H1 (cell line): ENCODE measurements around the gene CBLN3. TPM values are rescaled to one million over a fixed set of nuclear protein-coding genes. Genes with fewer than 3 reads are reported as not detected.

Source experiments
- CTCF ChIA-PET: fragments of 300-600 bp; sonication (Branson Sonifier 250); formaldehyde crosslinking; loops from one replicate; lab custom pipeline; 2021; ENCODE audit not compliant: partially characterized antibody; lab: Charles Lee
- POLR2A ChIA-PET: fragments of 300-600 bp; sonication (Branson Sonifier 250); formaldehyde crosslinking; loops from one replicate; lab custom pipeline; 2021; ENCODE audit warnings: inconsistent platforms; ENCODE audit not compliant: partially characterized antibody; lab: Charles Lee
- DNase-seq, 2 experiments: peaks; one replicate each; pipeline versions ENCODE4 v3.0.0 to v3.0.0-alpha.2; 2010 to 2022; ENCODE audit warnings: low spot score in 2 of 2, low read depth in 1 of 2, mixed read lengths in 1 of 2
- FAIRE-seq: peaks from 2 replicates; lab custom pipeline; 2011; peaks lifted over from hg19 to GRCh38; lab: Jason Lieb, UNC
- H2AFZ ChIP-seq: 2 replicates; pipeline ENCODE4 v1.8.1; 2012; ENCODE audit warnings: low read length, inconsistent platforms
- H2AK5ac ChIP-seq: 2 replicates; pipeline ENCODE4 v1.6.1; 2013; ENCODE audit warnings: low read depth, low read length
- H2BK120ac ChIP-seq: replicated peaks from 2 replicates; pipeline ENCODE3; 2013; ENCODE audit warnings: low read depth, low read length, inconsistent platforms
- H2BK12ac ChIP-seq: 2 replicates; pipeline ENCODE4 v1.6.1; 2013; ENCODE audit warnings: low read depth, low read length
- H2BK15ac ChIP-seq: 2 replicates; pipeline ENCODE4 v1.6.1; 2013; ENCODE audit warnings: low read length
- H2BK20ac ChIP-seq: 2 replicates; pipeline ENCODE4 v1.6.1; 2013; ENCODE audit warnings: low read length
- H2BK5ac ChIP-seq: 2 replicates; pipeline ENCODE4 v1.6.1; 2013; ENCODE audit warnings: low read depth, low read length
- H3K14ac ChIP-seq: 2 replicates; pipeline ENCODE4 v1.6.1; 2013; ENCODE audit warnings: inconsistent platforms; ENCODE audit not compliant: insufficient read length
- H3K18ac ChIP-seq: 2 replicates; pipeline ENCODE4 v1.6.1; 2013; ENCODE audit warnings: low read length; ENCODE audit errors: extremely low read depth
- H3K23ac ChIP-seq: 2 replicates; pipeline ENCODE4 v1.6.1; 2013; ENCODE audit warnings: inconsistent platforms; ENCODE audit not compliant: insufficient read length
- H3K23me2 ChIP-seq: 2 replicates; pipeline ENCODE4 v1.6.1; 2013; ENCODE audit warnings: low read depth, low read length
- H3K27ac ChIP-seq: 2 replicates; pipeline ENCODE4 v1.6.1; 2011; ENCODE audit warnings: low read depth, low read length, inconsistent platforms
- H3K27me3 ChIP-seq, 4 experiments: replicated peaks in 1 of 4; 1 replicate in 1 of 4; 2 replicates in 3 of 4; pipeline versions ENCODE4 v1.6.1 to v1.8.1; 2011 to 2013; ENCODE audit warnings: low read length in 3 of 4, mild to moderate bottlenecking in 3 of 4, inconsistent platforms in 2 of 4, mixed read lengths in 2 of 4, moderate library complexity in 1 of 4; ENCODE audit not compliant: control insufficient read depth in 3 of 4, insufficient read depth in 3 of 4; ENCODE audit errors: extremely low read depth in 1 of 4
- H3K36me3 ChIP-seq, 4 experiments: 2 replicates each; pipeline versions ENCODE4 v1.6.1 to v1.8.1; 2011 to 2013; ENCODE audit warnings: mild to moderate bottlenecking in 4 of 4, low read length in 3 of 4, moderate library complexity in 2 of 4, control low read depth in 1 of 4, inconsistent platforms in 1 of 4; ENCODE audit not compliant: insufficient read depth in 4 of 4, control insufficient read depth in 2 of 4
- H3K4ac ChIP-seq: replicated peaks from 2 replicates; pipeline ENCODE3; 2013; ENCODE audit warnings: low read length, low read depth, mixed read lengths, inconsistent platforms; ENCODE audit not compliant: insufficient read length
- H3K4me1 ChIP-seq, 4 experiments: replicated peaks in 1 of 4; 1 replicate in 1 of 4; 2 replicates in 3 of 4; pipeline versions ENCODE4 v1.6.1 to v1.8.1; 2011 to 2013; ENCODE audit warnings: low read length in 3 of 4, inconsistent platforms in 2 of 4, mixed read lengths in 1 of 4; ENCODE audit not compliant: insufficient read depth in 4 of 4, control insufficient read depth in 3 of 4
- H3K4me2 ChIP-seq, 2 experiments: 2 replicates each; pipeline versions ENCODE4 v1.6.1 to v1.8.1; 2011 to 2013; ENCODE audit warnings: low read depth in 2 of 2, low read length in 2 of 2, control low read depth in 1 of 2, inconsistent platforms in 1 of 2, mild to moderate bottlenecking in 1 of 2; ENCODE audit not compliant: insufficient read depth in 1 of 2
- H3K4me3 ChIP-seq, 4 experiments: fragments of 200-600, 300-600 bp in 1 of 4; sonication (generic), shearing (Covaris generic), sonication (Bioruptor Twin) in 1 of 4; 2 replicates each; pipeline versions ENCODE4 v1.5.1 to v1.8.1; 2011 to 2016; ENCODE audit warnings: low read length in 4 of 4, low read depth in 3 of 4, control low read depth in 2 of 4, inconsistent platforms in 2 of 4, mild to moderate bottlenecking in 2 of 4, mixed read lengths in 1 of 4, moderate library complexity in 1 of 4; ENCODE audit not compliant: insufficient read depth in 2 of 4; ENCODE audit errors: extremely low read depth in 1 of 4
- H3K56ac ChIP-seq: replicated peaks from 2 replicates; pipeline ENCODE3; 2013; ENCODE audit warnings: low read depth, mild to moderate bottlenecking, mixed read lengths, low read length, inconsistent platforms; ENCODE audit not compliant: insufficient read length
- H3K79me1 ChIP-seq: 2 replicates; pipeline ENCODE4 v1.6.1; 2013; ENCODE audit warnings: low read depth, low read length, control low read depth
- H3K79me2 ChIP-seq, 2 experiments: 2 replicates each; pipeline versions ENCODE4 v1.6.1 to v1.8.1; 2012 to 2013; ENCODE audit warnings: low read length in 2 of 2, mild to moderate bottlenecking in 2 of 2, inconsistent platforms in 1 of 2; ENCODE audit not compliant: insufficient read depth in 2 of 2, control insufficient read depth in 1 of 2
- H3K9ac ChIP-seq, 4 experiments: replicated peaks in 1 of 4; 1 replicate in 1 of 4; 2 replicates in 3 of 4; pipeline versions ENCODE4 v1.6.1 to v1.8.1; 2011 to 2013; ENCODE audit warnings: low read depth in 3 of 4, low read length in 3 of 4, control low read depth in 2 of 4, mild to moderate bottlenecking in 2 of 4, moderate library complexity in 2 of 4, inconsistent platforms in 1 of 4; ENCODE audit errors: extremely low read depth in 1 of 4
- H3K9me3 ChIP-seq, 2 experiments: 2 replicates each; pipeline versions ENCODE4 v1.6.1 to v1.8.1; 2012 to 2013; ENCODE audit warnings: mild to moderate bottlenecking in 2 of 2, moderate library complexity in 2 of 2, control low read depth in 1 of 2, inconsistent platforms in 1 of 2, low read depth in 1 of 2, low read length in 1 of 2, mixed read lengths in 1 of 2; ENCODE audit not compliant: insufficient read depth in 2 of 2
- H4K20me1 ChIP-seq, 2 experiments: replicated peaks in 1 of 2; 2 replicates each; pipeline versions ENCODE3 to v1.8.1; 2011 to 2013; ENCODE audit warnings: inconsistent platforms in 2 of 2, low read length in 2 of 2, mild to moderate bottlenecking in 1 of 2; ENCODE audit not compliant: insufficient read depth in 2 of 2, control insufficient read depth in 1 of 2
- H4K5ac ChIP-seq: 2 replicates; pipeline ENCODE4 v1.6.1; 2013; ENCODE audit warnings: low read length, low read depth, mixed read lengths, inconsistent platforms; ENCODE audit not compliant: insufficient read length
- H4K8ac ChIP-seq: 2 replicates; pipeline ENCODE4 v1.8.0; 2013; ENCODE audit warnings: mild to moderate bottlenecking, moderate library complexity, low read length, inconsistent platforms; ENCODE audit not compliant: insufficient read depth; ENCODE audit errors: extremely low read depth
- H4K91ac ChIP-seq: replicated peaks from 2 replicates; pipeline ENCODE3; 2013; ENCODE audit warnings: low read length, mixed read lengths, inconsistent platforms; ENCODE audit not compliant: insufficient read length
- ATF3 ChIP-seq: IDR thresholded peaks from 2 replicates; pipeline ENCODE4 v1.6.1; 2011; ENCODE audit warnings: low read depth, mild to moderate bottlenecking, low read length; ENCODE audit not compliant: insufficient read depth
- CEBPB ChIP-seq: IDR thresholded peaks from 2 replicates; pipeline ENCODE4 v1.6.1; 2012; ENCODE audit warnings: low read depth, low read length
- CHD2 ChIP-seq: IDR thresholded peaks from 2 replicates; pipeline ENCODE4 v1.6.1; 2012; ENCODE audit warnings: low read length, improper control_type of control experiment
- CREB1 ChIP-seq: IDR thresholded peaks from 2 replicates; pipeline ENCODE4 v1.6.1; 2012; ENCODE audit warnings: inconsistent platforms
- GTF2F1 ChIP-seq: IDR thresholded peaks from 2 replicates; pipeline ENCODE4 v1.6.1; 2012; ENCODE audit warnings: low read depth, low read length, improper control_type of control experiment, borderline replicate concordance
- JUN ChIP-seq: IDR thresholded peaks from 2 replicates; pipeline ENCODE4 v1.6.1; 2011; ENCODE audit warnings: low read depth, mild to moderate bottlenecking, improper control_type of control experiment, low read length
- POLR2A ChIP-seq, 2 experiments: IDR thresholded peaks; 1 replicate in 1 of 2; 2 replicates in 1 of 2; pipeline ENCODE4 v1.6.1; 2011; ENCODE audit warnings: low read depth in 2 of 2, low read length in 2 of 2, mild to moderate bottlenecking in 2 of 2; ENCODE audit errors: control extremely low read depth in 1 of 2
- RXRA ChIP-seq: IDR thresholded peaks from 2 replicates; pipeline ENCODE4 v1.6.1; 2011; ENCODE audit warnings: low read depth, mild to moderate bottlenecking, low read length, moderate library complexity; ENCODE audit not compliant: insufficient read depth
- SAP30 ChIP-seq: fragments of 300-600 bp; sonication (generic); IDR thresholded peaks from 2 replicates; pipeline ENCODE4 v1.7.1; 2012; ENCODE audit warnings: low read length, moderate library complexity, mild to moderate bottlenecking, inconsistent platforms; ENCODE audit not compliant: insufficient read depth, insufficient replicate concordance
- TAF7 ChIP-seq: optimal IDR thresholded peaks from 2 replicates; pipeline ENCODE3; 2011; ENCODE audit warnings: low read depth, mild to moderate bottlenecking, inconsistent platforms, low read length, moderate library complexity, borderline replicate concordance
- TCF12 ChIP-seq: IDR thresholded peaks from 2 replicates; pipeline ENCODE4 v1.6.1; 2011; ENCODE audit warnings: low read depth, mild to moderate bottlenecking, low read length
- WGBS, 2 experiments: shearing (Covaris generic) in 1 of 2; methylation state at CpG; one replicate each; pipeline versions ENCODE4 v1.1.6 to v1.1.7; 2013 to 2015; ENCODE audit warnings: low lambda C conversion rate in 2 of 2, mixed read lengths in 2 of 2, inconsistent platforms in 1 of 2, low coverage in 1 of 2, missing lambda C conversion rate in 1 of 2; ENCODE audit not compliant: insufficient replicate concordance in 2 of 2, insufficient coverage in 1 of 2, insufficient read length in 1 of 2; ENCODE audit errors: extremely low coverage in 1 of 2, missing lambda C conversion rate in 1 of 2; 5-methylcytosine and 5-hydroxymethylcytosine counted together
- polyA plus RNA-seq, 7 experiments: library from polyadenylated mRNA; depleted of rRNA in 3 of 7; stranded (reverse) in 5 of 7; unstranded in 2 of 7; fragments of >200 nt in 5 of 7; fragments of 200-250 nt in 2 of 7; gene quantifications; 1 replicate in 5 of 7; 2 replicates in 1 of 7; 4 replicates in 1 of 7; pipeline versions ENCODE4 v1.2.1 to v1.2.3, GENCODE V29; 2011 to 2013; ENCODE audit warnings: missing spikeins in 2 of 7, mixed read lengths in 2 of 7
- total RNA-seq: library from RNA; stranded (reverse); fragmentation: NEBNext Ultra II Directional; extraction: Animal tissue kit (Norgen Biotek cat#: 25700); gene quantifications from 2 replicates; pipeline ENCODE4 v1.2.1, GENCODE V29; 2021

The CBLN3 gene
- total and polyA plus RNA-seq, 2 of the 8 experiments (the other 6 are each of a cell fraction or from before 2014, with no cell fraction given), result 0.54 to 1.00 TPM

DNA sequence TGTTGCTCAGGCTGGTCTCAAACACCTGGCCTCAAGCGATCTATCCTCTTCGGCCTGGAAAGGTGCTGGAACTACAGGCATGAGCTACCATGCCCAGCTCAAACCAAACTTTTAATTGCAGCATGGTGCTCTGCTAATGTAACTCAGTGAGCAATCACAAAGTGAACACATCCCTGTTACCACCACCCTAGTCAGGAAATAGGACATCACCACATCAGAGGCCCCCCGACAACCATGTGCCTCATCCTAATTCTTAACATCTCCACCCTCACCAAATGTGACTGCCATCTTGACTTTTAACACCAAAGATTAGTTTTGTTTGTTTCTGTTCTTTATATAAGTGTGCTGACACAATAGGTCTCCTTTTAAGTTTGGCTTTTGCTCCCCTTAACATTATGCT, 35.9 kb upstream of the CBLN3 start:
- Histone ChIP-seq H3K14ac (no peak overlapping the region), H3K36me3 (no peaks in the 10 kb centered on the region), H3K18ac (no peak overlapping the region), H4K91ac (no peak overlapping the region), H4K8ac (no peak overlapping the region), H3K23ac (no peak overlapping the region), H3K4me3 (no peak overlapping the region), H2BK12ac (no peak overlapping the region), H3K27ac (no peak overlapping the region), H2BK5ac (no peak overlapping the region), H2BK15ac (no peak overlapping the region), H4K5ac (no peak overlapping the region), H3K79me1 (no peaks in the 10 kb centered on the region), H3K9ac (no peak overlapping the region), H2AK5ac (no peak overlapping the region), H3K79me2 (no peaks in the 10 kb centered on the region), H2BK20ac (no peak overlapping the region), H3K4me2 (no peak overlapping the region), H3K27me3 (no peaks in the 10 kb centered on the region), H3K23me2 (no peaks in the 10 kb centered on the region), H3K9me3 (no peaks in the 10 kb centered on the region), H3K56ac (no peak overlapping the region), H2BK120ac (no peak overlapping the region), H3K4ac (no peak overlapping the region), H3K4me1 (no peaks in the 10 kb centered on the region), H4K20me1 (no peaks in the 10 kb centered on the region), H2AFZ (no peak overlapping the region)
- POLR2A ChIA-PET, result interaction anchor here (0.9 kb wide), 1 partner anchor 13 kb away, joined by 3 read pairs; no protein-coding TSS in a partner anchor
- WGBS, 2 experiments, result 94% methylated on average over 3 of the region's 3 CpGs; no CpG with 5 or more reads in 1 of the 2 experiments
- CTCF ChIA-PET, result no interaction called here
- no peak for TF ChIP-seq CHD2
- TF ChIP-seq SAP30, result no peak
- TF ChIP-seq JUN, result no peak
- TF ChIP-seq CEBPB, result no peak
- TF ChIP-seq POLR2A (IDR thresholded peaks at IDR 0.05; ENCODE audit: control extremely low read depth in 1 of 2, low read depth in 2 of 2, low read length in 2 of 2), result no peak
- no peak for TF ChIP-seq CREB1
- TF ChIP-seq TAF7, result no peak
- TF ChIP-seq GTF2F1, result no peak
- no peak for TF ChIP-seq RXRA
- TF ChIP-seq ATF3, result no peak
- no peak for TF ChIP-seq TCF12
- DNase-seq (no peak), FAIRE-seq (no peak)
